Germinal center (tissue), 1 donor: Measurements from ENCODE around the gene CCNY.

ENCODE experiments used
- DNase-seq: peaks from one replicate; pipeline ENCODE4 v3.0.0; 2012; ENCODE audit warnings: mixed read lengths, low spot score

Gene CCNY

GRCh38 chr10:35486297-35486990, 150.1 kb downstream of the CCNY start:
- DNase-seq: no peak

GRCh38 chr10:35487336-35488034, 151.2 kb downstream of the CCNY start:
- no peak for DNase-seq

GRCh38 chr10:35488228-35488627, 151.9 kb downstream of the CCNY start:
- no peak for DNase-seq

- no peak for DNase-seq
Measured at GRCh38 chr10:35492386-35493195, 156.3 kb downstream of the CCNY start.

GRCh38 chr10:35493196-35494118, 157.1 kb downstream of the CCNY start:
- DNase-seq: no peak

- DNase-seq: peak; percentile 47
Measured at GRCh38 chr10:35495521-35496119, 159.3 kb downstream of the CCNY start.

- DNase-seq: no peak
Measured at GRCh38 chr10:35497909-35498308, 161.6 kb downstream of the CCNY start.

- peak; percentile 73 for DNase-seq
Measured at GRCh38 chr10:35498693-35499092, 162.4 kb downstream of the CCNY start.

GRCh38 chr10:35501923-35502322, 165.6 kb downstream of the CCNY start:
- DNase-seq: no peak

GRCh38 chr10:35502692-35503091, 166.4 kb downstream of the CCNY start:
- no peak for DNase-seq

GRCh38 chr10:35503578-35503977, 167.3 kb downstream of the CCNY start:
- DNase-seq: no peak

GRCh38 chr10:35504132-35504531, 167.8 kb downstream of the CCNY start:
- no peak for DNase-seq

GRCh38 chr10:35505241-35505873, 169.0 kb downstream of the CCNY start:
- no peak for DNase-seq

- no peak for DNase-seq
Measured at GRCh38 chr10:35506741-35507140, 170.4 kb downstream of the CCNY start.

- DNase-seq: no peak
Measured at GRCh38 chr10:35507519-35508109, 171.3 kb downstream of the CCNY start.

GRCh38 chr10:35508647-35509046, 172.3 kb downstream of the CCNY start:
- no peak for DNase-seq

- no peak for DNase-seq
Measured at GRCh38 chr10:35510891-35511290, 174.6 kb downstream of the CCNY start.

- no peak for DNase-seq
Measured at GRCh38 chr10:35511647-35512046, 175.3 kb downstream of the CCNY start.

- no peak for DNase-seq
Measured at GRCh38 chr10:35516102-35516670, 179.9 kb downstream of the CCNY start.
